Astrocyte of the spinal cord (primary cell): Measurements from ENCODE around the gene ZNF681.

Experiments used
- DNase-seq: peaks from one replicate; pipeline ENCODE4 v3.0.0; 2011; ENCODE audit warnings: low read depth, low spot score
- H3K4me3 ChIP-seq: 2 replicates; pipeline ENCODE4 v1.5.1; 2011; ENCODE audit warnings: low read depth, mild to moderate bottlenecking, low read length, moderate library complexity
- in situ Hi-C: cut with HindIII; loops from 2 replicates; pipeline ENCODE4 v1.10.0; 2017; ENCODE audit warnings: low sequenced_read_pairs
- TF ChIP-seq, protein P1 (sequence below): IDR thresholded peaks from 2 replicates; pipeline ENCODE4 v1.5.1; 2012; ENCODE audit warnings: low read depth, mild to moderate bottlenecking, low read length, inconsistent platforms

Gene ZNF681

DNA sequence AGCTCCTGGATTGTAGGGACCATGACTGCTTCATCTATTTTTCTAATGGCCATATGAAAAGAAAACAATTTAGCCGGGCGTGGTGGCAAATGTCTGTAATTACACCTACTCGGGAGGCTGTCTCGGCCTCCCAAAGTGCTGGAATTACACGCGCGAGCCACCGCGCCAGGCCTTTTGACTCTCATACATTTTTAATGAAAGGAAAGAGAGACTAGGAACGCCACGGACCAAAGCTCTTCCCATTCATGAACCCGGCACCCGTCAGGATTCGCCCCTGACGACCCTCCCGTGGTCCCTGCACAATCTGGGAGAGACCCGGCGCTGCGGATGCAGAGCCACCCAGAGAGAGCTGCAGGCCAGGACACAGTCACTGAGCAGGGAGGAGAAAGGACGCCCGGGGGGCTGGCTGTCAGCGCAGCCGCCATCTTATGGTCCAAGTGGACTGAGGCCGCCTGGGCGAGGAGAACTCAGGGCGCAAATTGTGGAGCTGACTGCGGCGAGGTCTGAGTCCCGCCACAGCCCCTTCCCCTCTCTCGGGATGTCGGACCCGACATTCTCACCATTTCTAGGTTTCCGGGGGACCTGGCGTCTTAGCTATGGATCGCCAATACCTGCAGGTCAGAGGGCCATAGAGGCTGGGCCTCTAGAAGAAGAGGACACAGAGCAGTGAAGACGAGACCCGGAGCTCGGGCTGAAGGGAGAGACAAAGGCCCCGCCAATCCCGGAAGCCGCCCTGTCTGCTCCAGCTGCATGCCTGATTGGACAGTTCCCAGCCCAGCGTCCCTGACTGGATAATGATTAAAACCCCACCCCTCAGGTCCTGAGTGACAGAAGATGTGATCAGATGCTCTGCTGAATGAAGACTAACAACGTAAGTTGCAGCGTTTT is at the start of gene ZNF681:
Gene ZNF681 (minus strand): TSS at position 705 of the 888 bp plus-strand sequence. CDS start 142 bp downstream, at position 563.
- TF ChIP-seq, protein P1, sequence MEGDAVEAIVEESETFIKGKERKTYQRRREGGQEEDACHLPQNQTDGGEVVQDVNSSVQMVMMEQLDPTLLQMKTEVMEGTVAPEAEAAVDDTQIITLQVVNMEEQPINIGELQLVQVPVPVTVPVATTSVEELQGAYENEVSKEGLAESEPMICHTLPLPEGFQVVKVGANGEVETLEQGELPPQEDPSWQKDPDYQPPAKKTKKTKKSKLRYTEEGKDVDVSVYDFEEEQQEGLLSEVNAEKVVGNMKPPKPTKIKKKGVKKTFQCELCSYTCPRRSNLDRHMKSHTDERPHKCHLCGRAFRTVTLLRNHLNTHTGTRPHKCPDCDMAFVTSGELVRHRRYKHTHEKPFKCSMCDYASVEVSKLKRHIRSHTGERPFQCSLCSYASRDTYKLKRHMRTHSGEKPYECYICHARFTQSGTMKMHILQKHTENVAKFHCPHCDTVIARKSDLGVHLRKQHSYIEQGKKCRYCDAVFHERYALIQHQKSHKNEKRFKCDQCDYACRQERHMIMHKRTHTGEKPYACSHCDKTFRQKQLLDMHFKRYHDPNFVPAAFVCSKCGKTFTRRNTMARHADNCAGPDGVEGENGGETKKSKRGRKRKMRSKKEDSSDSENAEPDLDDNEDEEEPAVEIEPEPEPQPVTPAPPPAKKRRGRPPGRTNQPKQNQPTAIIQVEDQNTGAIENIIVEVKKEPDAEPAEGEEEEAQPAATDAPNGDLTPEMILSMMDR: no peak
- peak within 1 kb of the TSS; percentile 71 for H3K4me3 ChIP-seq
- in situ Hi-C loops: no loop called here
- peak; percentile 91 for DNase-seq

DNA sequence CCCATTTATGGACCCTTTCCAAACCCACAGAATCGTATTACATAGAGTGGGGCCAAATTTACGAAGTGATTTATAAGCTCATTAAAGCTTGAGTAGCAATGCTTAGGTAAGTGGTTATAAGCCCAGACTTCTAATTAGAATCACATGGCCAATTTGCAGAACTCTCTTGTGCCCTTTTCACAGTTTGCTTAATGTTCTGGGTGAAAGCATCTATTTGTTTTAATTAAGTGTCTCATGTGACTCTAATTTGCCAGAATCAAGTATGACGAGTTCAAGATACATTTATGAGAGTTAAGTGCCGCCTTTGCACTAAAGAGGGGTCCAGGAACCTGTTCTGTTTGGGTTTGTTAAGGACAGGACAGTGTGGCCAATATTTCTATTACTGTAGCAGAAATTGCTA is 46.0 kb upstream of the ZNF681 start:
- no peak overlapping the region for H3K4me3 ChIP-seq
- TF ChIP-seq, protein P1: no peak
- in situ Hi-C loops: no loop called here
- no peak for DNase-seq

DNA sequence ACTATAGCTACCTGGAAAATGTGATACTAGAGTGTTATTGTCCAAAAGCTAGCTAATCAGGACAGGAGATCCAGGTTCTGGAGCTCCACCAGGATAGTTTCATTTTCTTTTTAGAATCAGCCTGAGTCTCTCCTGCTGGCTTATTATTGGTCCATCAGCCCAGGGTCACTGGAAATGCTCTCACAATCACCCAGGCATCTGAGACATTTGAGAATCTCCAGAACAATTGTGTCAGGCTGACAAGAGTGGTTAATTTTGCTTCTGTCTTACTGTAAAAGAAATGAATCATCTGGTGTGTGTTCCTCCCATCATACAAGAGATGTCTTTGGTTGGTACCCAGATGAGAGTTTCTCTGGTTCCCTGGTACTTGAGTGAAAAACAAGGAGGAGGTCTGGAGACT is 43.6 kb upstream of the ZNF681 start:
- no peak overlapping the region for H3K4me3 ChIP-seq
- no peak for DNase-seq
- TF ChIP-seq, protein P1: no peak
- in situ Hi-C loops: no loop called here

DNA sequence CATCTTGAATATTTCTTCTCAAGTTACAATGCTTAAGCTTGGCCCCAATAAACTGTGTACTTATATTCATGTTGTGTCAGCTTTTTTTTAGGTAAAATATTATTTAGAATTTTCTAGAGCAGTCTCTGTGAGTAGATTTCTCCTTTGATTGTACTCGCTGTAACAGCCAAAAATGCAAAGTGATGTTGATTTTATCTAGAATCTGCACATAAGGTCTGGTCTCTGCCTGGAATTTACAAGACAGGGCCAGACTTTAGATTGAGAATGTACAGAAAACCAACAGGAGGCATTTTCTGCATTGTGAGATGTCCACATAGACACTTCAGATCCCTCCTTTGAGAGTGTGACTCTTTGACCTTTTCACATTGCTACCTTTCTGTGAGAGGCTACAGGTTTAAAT is 43.1 kb upstream of the ZNF681 start:
- DNase-seq: no peak
- in situ Hi-C loops: no loop called here
- no peak overlapping the region for H3K4me3 ChIP-seq
- TF ChIP-seq, protein P1: no peak

DNA sequence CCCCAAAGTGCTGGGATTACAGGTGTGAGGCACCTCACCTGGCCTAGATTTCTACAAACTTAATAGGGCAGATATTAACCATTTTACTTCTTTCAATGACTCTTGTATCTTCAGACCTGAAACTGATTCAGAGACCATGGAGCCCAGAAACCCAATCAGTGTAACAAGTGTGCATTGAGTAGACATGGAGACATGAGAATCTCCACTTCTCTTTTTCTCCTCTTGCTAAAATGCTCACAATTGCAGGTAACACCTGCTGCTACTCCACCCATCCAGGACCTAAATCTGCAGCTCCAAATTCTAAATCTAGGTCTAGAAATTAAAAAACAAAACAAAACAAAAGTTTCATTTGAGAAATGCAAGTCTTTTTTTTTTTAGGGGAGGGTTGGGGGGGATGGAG is 42.2 kb upstream of the ZNF681 start:
- no peak for DNase-seq
- in situ Hi-C loops: no loop called here
- H3K4me3 ChIP-seq: no peak overlapping the region
- TF ChIP-seq, protein P1: no peak

DNA sequence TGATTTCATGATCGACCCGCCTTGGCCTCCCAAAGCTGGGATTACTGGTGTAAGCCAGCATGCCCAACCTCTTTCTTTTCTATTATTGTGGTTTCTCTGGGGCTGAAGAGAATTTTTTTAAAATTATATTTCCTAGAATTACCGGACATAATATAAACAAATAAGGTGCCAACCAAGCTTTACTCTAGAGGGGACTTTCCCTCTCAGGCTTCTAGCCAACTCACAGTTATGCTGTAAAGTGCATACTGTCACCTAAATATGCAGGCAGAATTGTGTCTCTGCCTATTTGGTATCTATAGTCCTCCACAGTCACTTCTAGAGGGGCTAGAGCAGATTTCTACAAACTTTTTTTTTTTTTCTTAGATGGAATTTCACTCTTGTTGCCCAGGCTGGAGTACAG is 41.6 kb upstream of the ZNF681 start:
- DNase-seq: no peak
- in situ Hi-C loops: no loop called here
- TF ChIP-seq, protein P1: no peak
- H3K4me3 ChIP-seq: no peak overlapping the region
